Measurements from ENCODE around the gene DCLK3. TPM values are rescaled to one million over a fixed set of nuclear protein-coding genes. Genes with fewer than 3 reads are reported as not detected.

Gene DCLK3
- total and polyA plus RNA-seq, 2 of the 8 experiments (the other 6 are each of a cell fraction or from before 2014, with no cell fraction given), result 0.27 to 0.63 TPM

DNA sequence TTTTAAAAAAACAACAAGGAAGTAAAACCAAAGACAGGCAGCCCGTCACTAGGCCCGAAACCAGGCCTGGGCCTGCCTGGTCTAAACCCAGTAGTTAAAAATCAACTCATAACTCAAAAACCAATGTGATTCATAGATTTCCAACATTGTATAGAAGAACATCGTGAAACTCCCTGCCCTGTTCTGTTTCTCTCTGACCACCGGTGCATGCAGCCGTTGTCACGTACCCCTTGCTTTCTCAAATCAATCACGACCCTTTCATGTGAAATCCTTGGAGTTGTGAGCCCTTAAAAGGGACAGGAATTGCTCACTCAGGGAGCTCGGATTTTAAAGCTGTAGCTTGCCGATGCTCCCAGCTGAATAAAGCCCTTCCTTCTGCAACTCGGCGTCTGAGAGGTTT is 89.5 kb downstream of the DCLK3 start (continued):
- TF ChIP-seq, protein P1, sequence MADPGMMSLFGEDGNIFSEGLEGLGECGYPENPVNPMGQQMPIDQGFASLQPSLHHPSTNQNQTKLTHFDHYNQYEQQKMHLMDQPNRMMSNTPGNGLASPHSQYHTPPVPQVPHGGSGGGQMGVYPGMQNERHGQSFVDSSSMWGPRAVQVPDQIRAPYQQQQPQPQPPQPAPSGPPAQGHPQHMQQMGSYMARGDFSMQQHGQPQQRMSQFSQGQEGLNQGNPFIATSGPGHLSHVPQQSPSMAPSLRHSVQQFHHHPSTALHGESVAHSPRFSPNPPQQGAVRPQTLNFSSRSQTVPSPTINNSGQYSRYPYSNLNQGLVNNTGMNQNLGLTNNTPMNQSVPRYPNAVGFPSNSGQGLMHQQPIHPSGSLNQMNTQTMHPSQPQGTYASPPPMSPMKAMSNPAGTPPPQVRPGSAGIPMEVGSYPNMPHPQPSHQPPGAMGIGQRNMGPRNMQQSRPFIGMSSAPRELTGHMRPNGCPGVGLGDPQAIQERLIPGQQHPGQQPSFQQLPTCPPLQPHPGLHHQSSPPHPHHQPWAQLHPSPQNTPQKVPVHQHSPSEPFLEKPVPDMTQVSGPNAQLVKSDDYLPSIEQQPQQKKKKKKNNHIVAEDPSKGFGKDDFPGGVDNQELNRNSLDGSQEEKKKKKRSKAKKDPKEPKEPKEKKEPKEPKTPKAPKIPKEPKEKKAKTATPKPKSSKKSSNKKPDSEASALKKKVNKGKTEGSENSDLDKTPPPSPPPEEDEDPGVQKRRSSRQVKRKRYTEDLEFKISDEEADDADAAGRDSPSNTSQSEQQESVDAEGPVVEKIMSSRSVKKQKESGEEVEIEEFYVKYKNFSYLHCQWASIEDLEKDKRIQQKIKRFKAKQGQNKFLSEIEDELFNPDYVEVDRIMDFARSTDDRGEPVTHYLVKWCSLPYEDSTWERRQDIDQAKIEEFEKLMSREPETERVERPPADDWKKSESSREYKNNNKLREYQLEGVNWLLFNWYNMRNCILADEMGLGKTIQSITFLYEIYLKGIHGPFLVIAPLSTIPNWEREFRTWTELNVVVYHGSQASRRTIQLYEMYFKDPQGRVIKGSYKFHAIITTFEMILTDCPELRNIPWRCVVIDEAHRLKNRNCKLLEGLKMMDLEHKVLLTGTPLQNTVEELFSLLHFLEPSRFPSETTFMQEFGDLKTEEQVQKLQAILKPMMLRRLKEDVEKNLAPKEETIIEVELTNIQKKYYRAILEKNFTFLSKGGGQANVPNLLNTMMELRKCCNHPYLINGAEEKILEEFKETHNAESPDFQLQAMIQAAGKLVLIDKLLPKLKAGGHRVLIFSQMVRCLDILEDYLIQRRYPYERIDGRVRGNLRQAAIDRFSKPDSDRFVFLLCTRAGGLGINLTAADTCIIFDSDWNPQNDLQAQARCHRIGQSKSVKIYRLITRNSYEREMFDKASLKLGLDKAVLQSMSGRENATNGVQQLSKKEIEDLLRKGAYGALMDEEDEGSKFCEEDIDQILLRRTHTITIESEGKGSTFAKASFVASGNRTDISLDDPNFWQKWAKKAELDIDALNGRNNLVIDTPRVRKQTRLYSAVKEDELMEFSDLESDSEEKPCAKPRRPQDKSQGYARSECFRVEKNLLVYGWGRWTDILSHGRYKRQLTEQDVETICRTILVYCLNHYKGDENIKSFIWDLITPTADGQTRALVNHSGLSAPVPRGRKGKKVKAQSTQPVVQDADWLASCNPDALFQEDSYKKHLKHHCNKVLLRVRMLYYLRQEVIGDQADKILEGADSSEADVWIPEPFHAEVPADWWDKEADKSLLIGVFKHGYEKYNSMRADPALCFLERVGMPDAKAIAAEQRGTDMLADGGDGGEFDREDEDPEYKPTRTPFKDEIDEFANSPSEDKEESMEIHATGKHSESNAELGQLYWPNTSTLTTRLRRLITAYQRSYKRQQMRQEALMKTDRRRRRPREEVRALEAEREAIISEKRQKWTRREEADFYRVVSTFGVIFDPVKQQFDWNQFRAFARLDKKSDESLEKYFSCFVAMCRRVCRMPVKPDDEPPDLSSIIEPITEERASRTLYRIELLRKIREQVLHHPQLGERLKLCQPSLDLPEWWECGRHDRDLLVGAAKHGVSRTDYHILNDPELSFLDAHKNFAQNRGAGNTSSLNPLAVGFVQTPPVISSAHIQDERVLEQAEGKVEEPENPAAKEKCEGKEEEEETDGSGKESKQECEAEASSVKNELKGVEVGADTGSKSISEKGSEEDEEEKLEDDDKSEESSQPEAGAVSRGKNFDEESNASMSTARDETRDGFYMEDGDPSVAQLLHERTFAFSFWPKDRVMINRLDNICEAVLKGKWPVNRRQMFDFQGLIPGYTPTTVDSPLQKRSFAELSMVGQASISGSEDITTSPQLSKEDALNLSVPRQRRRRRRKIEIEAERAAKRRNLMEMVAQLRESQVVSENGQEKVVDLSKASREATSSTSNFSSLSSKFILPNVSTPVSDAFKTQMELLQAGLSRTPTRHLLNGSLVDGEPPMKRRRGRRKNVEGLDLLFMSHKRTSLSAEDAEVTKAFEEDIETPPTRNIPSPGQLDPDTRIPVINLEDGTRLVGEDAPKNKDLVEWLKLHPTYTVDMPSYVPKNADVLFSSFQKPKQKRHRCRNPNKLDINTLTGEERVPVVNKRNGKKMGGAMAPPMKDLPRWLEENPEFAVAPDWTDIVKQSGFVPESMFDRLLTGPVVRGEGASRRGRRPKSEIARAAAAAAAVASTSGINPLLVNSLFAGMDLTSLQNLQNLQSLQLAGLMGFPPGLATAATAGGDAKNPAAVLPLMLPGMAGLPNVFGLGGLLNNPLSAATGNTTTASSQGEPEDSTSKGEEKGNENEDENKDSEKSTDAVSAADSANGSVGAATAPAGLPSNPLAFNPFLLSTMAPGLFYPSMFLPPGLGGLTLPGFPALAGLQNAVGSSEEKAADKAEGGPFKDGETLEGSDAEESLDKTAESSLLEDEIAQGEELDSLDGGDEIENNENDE (IDR thresholded peaks at IDR 0.05; ENCODE audit: insufficient replicate concordance, low read length), result no peak
- no peak for TF ChIP-seq SAP30 (IDR thresholded peaks at IDR 0.05; ENCODE audit: insufficient read depth, insufficient replicate concordance, low read length)
- no peak for TF ChIP-seq SIRT6 (IDR thresholded peaks at IDR 0.05; ENCODE audit: low read length)
- TF ChIP-seq FOSL1 (IDR thresholded peaks at IDR 0.05; ENCODE audit: insufficient read depth, low read depth, low read length), result no peak
- TF ChIP-seq CREB1 (IDR thresholded peaks at IDR 0.05), result no peak
- TF ChIP-seq, protein P2, sequence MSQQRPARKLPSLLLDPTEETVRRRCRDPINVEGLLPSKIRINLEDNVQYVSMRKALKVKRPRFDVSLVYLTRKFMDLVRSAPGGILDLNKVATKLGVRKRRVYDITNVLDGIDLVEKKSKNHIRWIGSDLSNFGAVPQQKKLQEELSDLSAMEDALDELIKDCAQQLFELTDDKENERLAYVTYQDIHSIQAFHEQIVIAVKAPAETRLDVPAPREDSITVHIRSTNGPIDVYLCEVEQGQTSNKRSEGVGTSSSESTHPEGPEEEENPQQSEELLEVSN (IDR thresholded peaks at IDR 0.05), result no peak
